ENCODE measurements around the gene KRTAP10-4. TPM values are rescaled to one million over a fixed set of nuclear protein-coding genes. Genes with fewer than 3 reads are reported as not detected.

The KRTAP10-4 gene
- total and polyA plus RNA-seq, 2 donors (not counting 1 experiment from before 2014, with no cell fraction given), result not detected

- TF ChIP-seq EZH2 (IDR thresholded peaks at IDR 0.05; ENCODE audit: low read length, missing control alignments), result no peak
- no peak for DNase-seq (ENCODE audit: low read depth in 2 of 2)
- Histone ChIP-seq H3K36me3 (ENCODE audit: control insufficient read depth, insufficient read depth, low read length) (no peaks in the 10 kb centered on the region), H3K4me2 (ENCODE audit: extremely low read depth, insufficient read depth, low read length) (no peak overlapping the region), H4K20me1 (ENCODE audit: control insufficient read depth, extremely low read depth, insufficient read depth, low read length) (no peaks in the 10 kb centered on the region), H3K27ac (ENCODE audit: insufficient read depth, low read length) (no peak overlapping the region), H3K79me2 (ENCODE audit: control insufficient read depth, insufficient read depth, low read length) (no peaks in the 10 kb centered on the region), H3K9ac (ENCODE audit: insufficient read depth, low read length) (no peak overlapping the region), H3K4me3 (replicated peaks in 1 of 4; ENCODE audit: control extremely low read depth in 1 of 4, insufficient read depth in 1 of 4, low read depth in 3 of 4, low read length in 4 of 4) (no peak overlapping the region), H2AFZ (ENCODE audit: low read length) (no peak overlapping the region), H3K27me3 (ENCODE audit: control insufficient read depth, insufficient read depth, low read length) (no peaks in the 10 kb centered on the region), H3K9me3 (ENCODE audit: control insufficient read depth, insufficient read depth, low read depth, low read length) (no peaks in the 10 kb centered on the region), H3K4me1 (ENCODE audit: control insufficient read depth, extremely low read depth, insufficient read depth, low read length) (no peaks in the 10 kb centered on the region)
These were observed 8.5 kb downstream of the KRTAP10-4 start for GRCh38 chr21:44582055-44582454.

GRCh38 chr21:44583089-44583799 lies 9.7 kb downstream of the KRTAP10-4 start:
- DNase-seq (ENCODE audit: low read depth in 2 of 2), result no peak

GRCh38 chr21:44583800-44584147 lies 10.2 kb downstream of the KRTAP10-4 start:
- TF ChIP-seq EZH2 (IDR thresholded peaks at IDR 0.05; ENCODE audit: low read length, missing control alignments) (no peak), CTCF (conservative IDR thresholded peaks at IDR 0.05 in 1 of 2, IDR thresholded peaks at IDR 0.05 in 1 of 2; ENCODE audit: low read depth in 1 of 2, low read length in 2 of 2) (no peak)
- DNase-seq (ENCODE audit: low read depth in 2 of 2), result no peak
- H2AFZ ChIP-seq (ENCODE audit: low read length), result no peak overlapping the region
- H3K4me1 ChIP-seq (ENCODE audit: control insufficient read depth, extremely low read depth, insufficient read depth, low read length), result no peaks in the 10 kb centered on the region
- H3K27ac ChIP-seq (ENCODE audit: insufficient read depth, low read length), result no peak overlapping the region
- no peaks in the 10 kb centered on the region for H3K79me2 ChIP-seq (ENCODE audit: control insufficient read depth, insufficient read depth, low read length)
- H3K9ac ChIP-seq (ENCODE audit: insufficient read depth, low read length), result no peak overlapping the region
- no peaks in the 10 kb centered on the region for H3K9me3 ChIP-seq (ENCODE audit: control insufficient read depth, insufficient read depth, low read depth, low read length)
- no peaks in the 10 kb centered on the region for H3K27me3 ChIP-seq (ENCODE audit: control insufficient read depth, insufficient read depth, low read length)
- H3K4me2 ChIP-seq (ENCODE audit: extremely low read depth, insufficient read depth, low read length), result no peak overlapping the region
- H4K20me1 ChIP-seq (ENCODE audit: control insufficient read depth, extremely low read depth, insufficient read depth, low read length), result no peaks in the 10 kb centered on the region
- no peak overlapping the region for H3K4me3 ChIP-seq (replicated peaks in 1 of 4; ENCODE audit: control extremely low read depth in 1 of 4, insufficient read depth in 1 of 4, low read depth in 3 of 4, low read length in 4 of 4)
- no peaks in the 10 kb centered on the region for H3K36me3 ChIP-seq (ENCODE audit: control insufficient read depth, insufficient read depth, low read length)

More at GRCh38 chr21:44583089-44583799, 9.7 kb downstream of the KRTAP10-4 start:
- no peaks in the 10 kb centered on the region for H4K20me1 ChIP-seq (ENCODE audit: control insufficient read depth, extremely low read depth, insufficient read depth, low read length)
- H3K9ac ChIP-seq (ENCODE audit: insufficient read depth, low read length), result no peak overlapping the region
- no peaks in the 10 kb centered on the region for H3K9me3 ChIP-seq (ENCODE audit: control insufficient read depth, insufficient read depth, low read depth, low read length)
- H3K4me3 ChIP-seq (replicated peaks in 1 of 4; ENCODE audit: control extremely low read depth in 1 of 4, insufficient read depth in 1 of 4, low read depth in 3 of 4, low read length in 4 of 4), result no peak overlapping the region
- no peaks in the 10 kb centered on the region for H3K36me3 ChIP-seq (ENCODE audit: control insufficient read depth, insufficient read depth, low read length)
- TF ChIP-seq EZH2 (IDR thresholded peaks at IDR 0.05; ENCODE audit: low read length, missing control alignments), result no peak
- TF ChIP-seq CTCF (conservative IDR thresholded peaks at IDR 0.05 in 1 of 2, IDR thresholded peaks at IDR 0.05 in 1 of 2; ENCODE audit: low read depth in 1 of 2, low read length in 2 of 2), result no peak
- H3K27me3 ChIP-seq (ENCODE audit: control insufficient read depth, insufficient read depth, low read length), result no peaks in the 10 kb centered on the region
- H3K27ac ChIP-seq (ENCODE audit: insufficient read depth, low read length), result no peak overlapping the region
- H2AFZ ChIP-seq (ENCODE audit: low read length), result no peak overlapping the region
- no peak overlapping the region for H3K4me2 ChIP-seq (ENCODE audit: extremely low read depth, insufficient read depth, low read length)
- no peaks in the 10 kb centered on the region for H3K79me2 ChIP-seq (ENCODE audit: control insufficient read depth, insufficient read depth, low read length)
- H3K4me1 ChIP-seq (ENCODE audit: control insufficient read depth, extremely low read depth, insufficient read depth, low read length), result no peaks in the 10 kb centered on the region
